SK-N-SH (cell line): ENCODE measurements around the gene KRT37. TPM values are rescaled to one million over a fixed set of nuclear protein-coding genes. Genes with fewer than 3 reads are reported as not detected.
"Not testable (repeated sequence)": the region's sequence is repeated elsewhere in the genome, so short reads cannot be mapped to it uniquely, and the experiment has no call there.

Source experiments
- CTCF ChIA-PET: fragments of 300-600, 350-600 bp; formaldehyde crosslinking; extraction: SDS; loops from one replicate; lab custom pipeline; 2021; lab: Yijun Ruan, JAX
- POLR2A ChIA-PET: fragments of 350-600 bp; sonication (Branson Sonifier 250); formaldehyde crosslinking; extraction: SDS; loops from one replicate; lab custom pipeline; 2020; ENCODE audit warnings: antibody characterized with exemption, inconsistent platforms; lab: Yijun Ruan, JAX
- DNase-seq: peaks from one replicate; pipeline ENCODE4 v3.0.0; 2012
- H2AFZ ChIP-seq: fragments of 200-600 bp; sonication (generic); 2 replicates; pipeline ENCODE4 v1.8.1; 2016; ENCODE audit warnings: antibody characterized with exemption, mild to moderate bottlenecking, low read depth
- H3F3A ChIP-seq: fragments of 200-600 bp; sonication (generic); replicated peaks from 2 replicates; pipeline ENCODE3; 2016; ENCODE audit warnings: antibody characterized with exemption, mild to moderate bottlenecking; ENCODE audit not compliant: insufficient read depth
- H3K27ac ChIP-seq, 2 experiments: fragments of 200-500 bp in 1 of 2; fragments of 200-600 bp in 1 of 2; sonication (Bioruptor generic) in 1 of 2; sonication (generic), shearing (Covaris generic) in 1 of 2; 2 replicates each; pipeline versions ENCODE4 v1.5.1 to v1.6.1; 2014 to 2016; ENCODE audit warnings: low read depth in 2 of 2, inconsistent platforms in 1 of 2, low read length in 1 of 2, mild to moderate bottlenecking in 1 of 2, mixed read lengths in 1 of 2
- H3K27me3 ChIP-seq: fragments of 200-600 bp; sonication (generic), shearing (Covaris generic); 2 replicates; pipeline ENCODE4 v1.6.1; 2016; ENCODE audit warnings: mixed run types; ENCODE audit not compliant: insufficient read depth
- H3K36me3 ChIP-seq, 2 experiments: fragments of 200-500 bp in 1 of 2; fragments of 200-600 bp in 1 of 2; sonication (Bioruptor generic) in 1 of 2; sonication (generic) in 1 of 2; replicated peaks in 1 of 2; 2 replicates each; pipeline versions ENCODE3 to v1.5.1; 2014 to 2016; ENCODE audit warnings: low read length in 1 of 2, mild to moderate bottlenecking in 1 of 2; ENCODE audit not compliant: insufficient read depth in 2 of 2, control insufficient read depth in 1 of 2
- H3K4me1 ChIP-seq, 2 experiments: fragments of 200-500 bp in 1 of 2; fragments of 200-600 bp in 1 of 2; sonication (Bioruptor generic) in 1 of 2; sonication (generic), shearing (Covaris generic) in 1 of 2; 2 replicates each; pipeline versions ENCODE4 v1.5.1 to v1.6.1; 2014 to 2016; ENCODE audit warnings: low read depth in 1 of 2, low read length in 1 of 2, mixed run types in 1 of 2; ENCODE audit not compliant: insufficient read depth in 2 of 2, control insufficient read depth in 1 of 2
- H3K4me2 ChIP-seq: fragments of 200-600 bp; sonication (generic), shearing (Covaris generic); 2 replicates; pipeline ENCODE4 v1.6.1; 2017; ENCODE audit warnings: mixed run types
- H3K4me3 ChIP-seq, 2 experiments: fragments of 200-500 bp in 1 of 2; fragments of 200-600 bp in 1 of 2; sonication (Bioruptor generic) in 1 of 2; sonication (generic), shearing (Covaris generic) in 1 of 2; 2 replicates each; pipeline versions ENCODE4 v1.5.1 to v1.8.1; 2014 to 2016; ENCODE audit warnings: low read depth in 2 of 2, inconsistent platforms in 1 of 2, low read length in 1 of 2, mild to moderate bottlenecking in 1 of 2, mixed read lengths in 1 of 2, moderate library complexity in 1 of 2
- H3K79me2 ChIP-seq: fragments of 200-600 bp; sonication (generic); 2 replicates; pipeline ENCODE4 v1.8.1; 2017; ENCODE audit warnings: mild to moderate bottlenecking; ENCODE audit not compliant: insufficient read depth
- H3K9ac ChIP-seq: fragments of 200-600 bp; sonication (generic); 2 replicates; pipeline ENCODE4 v1.6.1; 2017; ENCODE audit warnings: mixed run types
- H3K9me2 ChIP-seq: fragments of 200-600 bp; sonication (generic); 2 replicates; pipeline ENCODE4 v1.6.1; 2017; ENCODE audit warnings: mixed run types
- H3K9me3 ChIP-seq: fragments of 200-600 bp; sonication (generic); 2 replicates; pipeline ENCODE4 v1.6.1; 2017; ENCODE audit warnings: mixed run types, mild to moderate bottlenecking, moderate library complexity
- H4K20me1 ChIP-seq: fragments of 200-600 bp; sonication (generic); 2 replicates; pipeline ENCODE4 v1.6.1; 2017; ENCODE audit warnings: mild to moderate bottlenecking, mixed run types; ENCODE audit not compliant: insufficient read depth
- CTCF ChIP-seq: fragments of 200-600 bp; sonication (generic); IDR thresholded peaks from 2 replicates; pipeline ENCODE4 v1.6.1; 2017; ENCODE audit warnings: antibody characterized with exemption, mild to moderate bottlenecking, moderate library complexity
- EP300 ChIP-seq, 2 experiments: IDR thresholded peaks; 2 replicates each; pipeline versions ENCODE4 v1.4.0 to v1.6.1; 2012; ENCODE audit warnings: borderline replicate concordance in 1 of 2, low read depth in 1 of 2, low read length in 1 of 2
- FOXM1 ChIP-seq: IDR thresholded peaks from 2 replicates; pipeline ENCODE4 v1.4.0; 2012; ENCODE audit warnings: low read depth, mild to moderate bottlenecking
- GABPA ChIP-seq: IDR thresholded peaks from 2 replicates; pipeline ENCODE4 v1.4.0; 2012; ENCODE audit warnings: low read depth, mild to moderate bottlenecking
- JUND ChIP-seq: IDR thresholded peaks from 2 replicates; pipeline ENCODE4 v1.4.0; 2012
- MEF2A ChIP-seq: IDR thresholded peaks from 2 replicates; pipeline ENCODE4 v1.4.0; 2012; ENCODE audit warnings: low read depth, borderline replicate concordance
- NFIC ChIP-seq: IDR thresholded peaks from 2 replicates; pipeline ENCODE4 v1.4.0; 2012; ENCODE audit warnings: borderline replicate concordance
- SIN3A ChIP-seq: IDR thresholded peaks from 2 replicates; pipeline ENCODE4 v1.6.1; 2012; ENCODE audit warnings: low read depth, mild to moderate bottlenecking, low read length, moderate library complexity, borderline replicate concordance
- TAF1 ChIP-seq: IDR thresholded peaks from 2 replicates; pipeline ENCODE4 v1.6.1; 2012; ENCODE audit warnings: low read depth, mild to moderate bottlenecking, low read length, moderate library complexity, borderline replicate concordance
- TCF12 ChIP-seq: IDR thresholded peaks from 2 replicates; pipeline ENCODE4 v1.4.0; 2012
- USF1 ChIP-seq: IDR thresholded peaks from 2 replicates; pipeline ENCODE4 v1.4.0; 2012; ENCODE audit warnings: low read depth, borderline replicate concordance
- USF2 ChIP-seq: fragments of 150-350 bp; IDR thresholded peaks from 2 replicates; pipeline ENCODE4 v1.6.1; 2017; ENCODE audit warnings: antibody characterized with exemption, low read length, low read depth, borderline replicate concordance
- WGBS: methylation state at CpG from one replicate; pipeline ENCODE4 v1.1.6; 2017; ENCODE audit warnings: low lambda C conversion rate; 5-methylcytosine and 5-hydroxymethylcytosine counted together
- polyA plus RNA-seq, 3 experiments: library from polyadenylated mRNA; depleted of rRNA; stranded (reverse); fragments of >200 nt; gene quantifications; 2 replicates each; pipeline ENCODE4 v1.2.3, GENCODE V29; 2012
- TF ChIP-seq, protein P1 (sequence below): IDR thresholded peaks from 2 replicates; pipeline ENCODE4 v1.4.0; 2012; ENCODE audit warnings: low read depth

Gene KRT37
- polyA plus RNA-seq, 1 of the 3 experiments (the other 2 are of a cell fraction), result not detected

DNA sequence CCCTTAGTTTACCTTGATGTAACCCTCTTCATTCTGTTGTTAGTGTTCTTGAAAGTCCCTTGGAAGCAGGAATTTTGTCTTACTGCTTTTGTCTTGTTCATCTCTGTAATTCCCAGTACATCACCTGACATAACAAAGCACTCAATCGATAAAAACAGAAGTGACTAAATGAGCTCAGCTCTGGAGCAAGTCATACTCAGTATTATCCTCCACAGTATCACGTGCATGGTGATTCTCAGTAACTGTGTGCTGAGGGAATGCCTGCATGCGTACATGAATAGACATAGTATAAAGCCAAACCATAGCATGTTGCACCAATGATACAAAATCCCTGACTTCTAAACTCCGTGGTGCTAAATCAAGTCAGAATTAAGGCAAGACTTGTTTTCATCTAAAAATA is 9.2 kb upstream of the KRT37 start (continued):
- no peak for TF ChIP-seq TAF1
- TF ChIP-seq, all 33 proteins: peak for 0

GRCh38 chr17:41430376-41430775 is 6.0 kb upstream of the KRT37 start:
- POLR2A ChIA-PET, H3K27ac ChIP-seq, H3K9me2 ChIP-seq, H3K9me3 ChIP-seq, H3F3A ChIP-seq, H3K27me3 ChIP-seq, DNase-seq, H3K9ac ChIP-seq, H3K79me2 ChIP-seq, H4K20me1 ChIP-seq, H3K4me3 ChIP-seq, H3K4me1 ChIP-seq, H3K36me3 ChIP-seq, H3K4me2 ChIP-seq, H2AFZ ChIP-seq: not testable (repeated sequence)
- CTCF ChIA-PET, result interaction anchor here (0.6 to 1.0 kb wide), 4 partner anchors 10 to 236 kb away, joined by 3 to 4 read pairs (median 3); no protein-coding TSS in a partner anchor
- WGBS, result 64% methylated on average over 9 of the region's 9 CpGs

GRCh38 chr17:41429667-41430066 is 5.3 kb upstream of the KRT37 start:
- no peaks in the 10 kb centered on the region for H3F3A ChIP-seq
- no peaks in the 10 kb centered on the region for H3K9me3 ChIP-seq
- no peaks in the 10 kb centered on the region for H3K27me3 ChIP-seq
- POLR2A ChIA-PET, result no interaction called here
- no peak overlapping the region for H2AFZ ChIP-seq
- CTCF ChIA-PET, result interaction anchor here (0.7 to 1.0 kb wide), 2 partner anchors 119 to 236 kb away, joined by 3 to 4 read pairs; no protein-coding TSS in a partner anchor
- TF ChIP-seq MEF2A (no peak), EP300 (IDR thresholded peaks at IDR 0.05; ENCODE audit: borderline replicate concordance in 1 of 2, low read depth in 1 of 2, low read length in 1 of 2) (no peak), GABPA (no peak), USF1 (no peak), JUND (no peak), USF2 (no peak), SIN3A (no peak), FOXM1 (no peak), TCF12 (no peak), NFIC (no peak), CTCF (no peak)
- TF ChIP-seq, protein P1, sequence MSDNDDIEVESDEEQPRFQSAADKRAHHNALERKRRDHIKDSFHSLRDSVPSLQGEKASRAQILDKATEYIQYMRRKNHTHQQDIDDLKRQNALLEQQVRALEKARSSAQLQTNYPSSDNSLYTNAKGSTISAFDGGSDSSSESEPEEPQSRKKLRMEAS, result no peak
- TF ChIP-seq, all 33 proteins: peak for 0
- WGBS, result 62% methylated on average over 7 of the region's 7 CpGs
- Histone ChIP-seq H3K79me2 (no peaks in the 10 kb centered on the region), H4K20me1 (no peaks in the 10 kb centered on the region), H3K9me2 (no peaks in the 10 kb centered on the region), H3K4me3 (no peak overlapping the region), H3K4me1 (no peaks in the 10 kb centered on the region), H3K9ac (no peak overlapping the region), H3K36me3 (no peaks in the 10 kb centered on the region), H3K4me2 (no peak overlapping the region), H3K27ac (no peak overlapping the region)
- no peak for DNase-seq
